Esophagus squamous epithelium (tissue), 5 donors: ENCODE data around the gene RNF186. TPM values are rescaled to one million over a fixed set of nuclear protein-coding genes. Genes with fewer than 3 reads are reported as not detected.

Source experiments
- DNase-seq: peaks from one replicate; lab custom pipeline; 2025; lab: John Stamatoyannopoulos, UW
- H3K27ac ChIP-seq, 4 donors: fragments of 200-600 bp; sonication (generic); one replicate each; pipeline ENCODE4 v1.5.1; 2016 to 2019; ENCODE audit warnings: mild to moderate bottlenecking in 1 of 4
- H3K27me3 ChIP-seq, 4 donors: fragments of 200-600 bp; sonication (generic); 1 replicate in 3 of 4; 2 replicates in 1 of 4; pipeline versions ENCODE4 v1.5.1 to v1.6.0; 2017 to 2021; ENCODE audit warnings: antibody characterized with exemption in 1 of 4
- H3K36me3 ChIP-seq, 3 donors: fragments of 200-600 bp; sonication (generic); one replicate each; pipeline ENCODE4 v1.5.1; 2016 to 2019
- H3K4me1 ChIP-seq, 3 donors: fragments of 200-600 bp; sonication (generic); one replicate each; pipeline ENCODE4 v1.5.1; 2017 to 2019
- H3K4me3 ChIP-seq, 4 donors: fragments of 200-600 bp; sonication (generic); 1 replicate in 3 of 4; 2 replicates in 1 of 4; pipeline ENCODE4 v1.5.1; 2016 to 2019; ENCODE audit warnings: mild to moderate bottlenecking in 2 of 4, moderate library complexity in 1 of 4
- H3K9me3 ChIP-seq, 3 donors: fragments of 200-600 bp; sonication (generic); one replicate each; pipeline ENCODE4 v1.5.1; 2016 to 2019
- POLR2A ChIP-seq, 4 donors: fragments of 450-650 bp; IDR thresholded peaks; one replicate each; pipeline ENCODE4 v1.6.1; 2017; ENCODE audit warnings: antibody characterized with exemption in 4 of 4, mild to moderate bottlenecking in 4 of 4, moderate library complexity in 3 of 4
- WGBS, 2 donors: methylation state at CpG; one replicate each; pipeline ENCODE4 v1.1.5; 2018; 5-methylcytosine and 5-hydroxymethylcytosine counted together
- intact Hi-C: fragments of 100-400 bp; cut with DNase I; formaldehyde crosslinking; loops from one replicate; pipeline ENCODE4 v1.15.0; 2022
- total RNA-seq, 4 donors: library from RNA; depleted of rRNA; stranded (reverse); fragments of >200 nt; gene quantifications; one replicate each; pipeline ENCODE4 v1.1.0, GENCODE V29; 2016
- TF ChIP-seq, protein P1 (sequence below), 6 experiments: fragments of 450-650 bp in 4 of 6; fragments of 200-600 bp in 2 of 6; sonication (generic) in 2 of 6; IDR thresholded peaks; one replicate each; pipeline ENCODE4 v1.5.1; 2016 to 2019; ENCODE audit warnings: antibody characterized with exemption in 6 of 6, mild to moderate bottlenecking in 4 of 6, moderate library complexity in 4 of 6
- donor health status: DM: yes; HTN: yes; CAD: no.

RNF186 gene
- total RNA-seq, 4 donors from 2014 or later: not detected

DNA sequence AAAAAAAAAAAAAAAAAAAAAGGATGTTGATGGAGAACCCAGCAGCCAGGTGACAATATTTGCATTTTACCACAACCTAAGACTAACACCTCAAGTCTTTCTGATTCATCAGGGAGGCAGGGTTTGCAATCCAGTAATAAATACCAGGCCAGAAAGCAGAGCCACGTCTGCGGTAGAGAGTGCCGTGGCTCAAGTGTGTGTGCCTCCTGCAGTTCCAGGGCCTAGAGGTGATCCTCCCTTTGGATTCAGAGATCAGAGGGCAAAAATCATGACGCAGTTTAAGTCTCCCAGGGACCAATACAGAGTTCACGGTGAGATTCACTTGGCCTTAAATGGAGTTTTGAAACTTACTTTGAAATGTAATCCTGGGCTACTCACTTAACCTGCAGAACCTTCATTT is 50.2 kb downstream of the RNF186 start:
- TF ChIP-seq, protein P1, sequence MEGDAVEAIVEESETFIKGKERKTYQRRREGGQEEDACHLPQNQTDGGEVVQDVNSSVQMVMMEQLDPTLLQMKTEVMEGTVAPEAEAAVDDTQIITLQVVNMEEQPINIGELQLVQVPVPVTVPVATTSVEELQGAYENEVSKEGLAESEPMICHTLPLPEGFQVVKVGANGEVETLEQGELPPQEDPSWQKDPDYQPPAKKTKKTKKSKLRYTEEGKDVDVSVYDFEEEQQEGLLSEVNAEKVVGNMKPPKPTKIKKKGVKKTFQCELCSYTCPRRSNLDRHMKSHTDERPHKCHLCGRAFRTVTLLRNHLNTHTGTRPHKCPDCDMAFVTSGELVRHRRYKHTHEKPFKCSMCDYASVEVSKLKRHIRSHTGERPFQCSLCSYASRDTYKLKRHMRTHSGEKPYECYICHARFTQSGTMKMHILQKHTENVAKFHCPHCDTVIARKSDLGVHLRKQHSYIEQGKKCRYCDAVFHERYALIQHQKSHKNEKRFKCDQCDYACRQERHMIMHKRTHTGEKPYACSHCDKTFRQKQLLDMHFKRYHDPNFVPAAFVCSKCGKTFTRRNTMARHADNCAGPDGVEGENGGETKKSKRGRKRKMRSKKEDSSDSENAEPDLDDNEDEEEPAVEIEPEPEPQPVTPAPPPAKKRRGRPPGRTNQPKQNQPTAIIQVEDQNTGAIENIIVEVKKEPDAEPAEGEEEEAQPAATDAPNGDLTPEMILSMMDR (IDR thresholded peaks at IDR 0.05): no peak
- no peak for TF ChIP-seq POLR2A (IDR thresholded peaks at IDR 0.05)
- Histone ChIP-seq H3K36me3 (peaks cover 0 to 61% (median 0%) of the 10 kb centered on the region in 3 donors), H3K4me1 (peaks cover 0 to 4% (median 0%) of the 10 kb centered on the region in 3 donors), H3K27me3 (no peaks in the 10 kb centered on the region), H3K9me3 (no peaks in the 10 kb centered on the region), H3K27ac (no peak overlapping the region), H3K4me3 (no peak overlapping the region)
- DNase-seq: no peak
- 92 to 94% methylated on average over 5 of the region's 5 CpGs for WGBS, 2 donors
- intact Hi-C loops: no loop called here

Other genes with a start within 250 kb of the RNF186 start
- 100 to 1,000 TPM in 2 of 4 donors, 10 to 100 TPM in 2; 67.8 to 170 (median 95.1) TPM for gene NBL1, start 171.0 kb downstream of the RNF186 start, total RNA-seq
- not detected for gene HTR6, start 150.4 kb downstream of the RNF186 start, total RNA-seq
- 10 to 100 TPM; 13.0 to 28.8 (median 21.2) TPM for gene TMCO4, start 15.4 kb downstream of the RNF186 start, total RNA-seq
- gene OTUD3, start 67.1 kb upstream of the RNF186 start, total RNA-seq: 1 to 10 TPM; 1.9 to 5.0 (median 3.2) TPM
- not detected for gene PLA2G2E, start 108.3 kb upstream of the RNF186 start, total RNA-seq
- gene PLA2G2A, start 164.3 kb upstream of the RNF186 start, total RNA-seq: 100 to 1,000 TPM in 1 of 4 donors, 10 to 100 TPM in 3; 17.8 to 150 (median 29.7) TPM